Measurements from ENCODE around the gene THSD7B.

- no peak for TF ChIP-seq CTCF (IDR thresholded peaks at IDR 0.05; ENCODE audit: low read length)
- no peak for TF ChIP-seq EZH2 (IDR thresholded peaks at IDR 0.05; ENCODE audit: borderline replicate concordance, low read length)
Observed at GRCh38 chr2:137156221-137156844, 391.0 kb downstream of the THSD7B start.
